Right renal cortex interstitium (tissue), 3 donors: ENCODE results near the gene IL23R. TPM values are rescaled to one million over a fixed set of nuclear protein-coding genes. Genes with fewer than 3 reads are reported as not detected.
"Not testable (repeated sequence)": the region's sequence is repeated elsewhere in the genome, so short reads cannot be mapped to it uniquely, and the experiment has no call there.

Experiments used
- DNase-seq, 3 donors: peaks; one replicate each; pipeline ENCODE4 v3.0.0-alpha.2; 2013; ENCODE audit warnings: low read depth in 3 of 3, low spot score in 2 of 3
- polyA plus RNA-seq, 3 donors: library from polyadenylated mRNA; unstranded; fragments of 120-200 nt; gene quantifications; one replicate each; pipeline ENCODE4 v1.2.1, GENCODE V29; 2013; ENCODE audit not compliant: insufficient read length in 3 of 3

IL23R gene
- under 1 TPM in 2 of 3 donors, not detected in 1; 0.06 to 0.10 TPM for polyA plus RNA-seq

GRCh38 chr1:67166196-67166595, at the start of gene IL23R:
IL23R (plus strand) TSS chr1:67166454; CDS start chr1:67168121, 1,667 bp downstream.
- DNase-seq: no peak

GRCh38 chr1:67118191-67118590, 48.1 kb upstream of the IL23R start:
- no peak for DNase-seq

- no peak for DNase-seq
These were observed 47.6 kb upstream of the IL23R start for GRCh38 chr1:67118646-67119045.

DNA sequence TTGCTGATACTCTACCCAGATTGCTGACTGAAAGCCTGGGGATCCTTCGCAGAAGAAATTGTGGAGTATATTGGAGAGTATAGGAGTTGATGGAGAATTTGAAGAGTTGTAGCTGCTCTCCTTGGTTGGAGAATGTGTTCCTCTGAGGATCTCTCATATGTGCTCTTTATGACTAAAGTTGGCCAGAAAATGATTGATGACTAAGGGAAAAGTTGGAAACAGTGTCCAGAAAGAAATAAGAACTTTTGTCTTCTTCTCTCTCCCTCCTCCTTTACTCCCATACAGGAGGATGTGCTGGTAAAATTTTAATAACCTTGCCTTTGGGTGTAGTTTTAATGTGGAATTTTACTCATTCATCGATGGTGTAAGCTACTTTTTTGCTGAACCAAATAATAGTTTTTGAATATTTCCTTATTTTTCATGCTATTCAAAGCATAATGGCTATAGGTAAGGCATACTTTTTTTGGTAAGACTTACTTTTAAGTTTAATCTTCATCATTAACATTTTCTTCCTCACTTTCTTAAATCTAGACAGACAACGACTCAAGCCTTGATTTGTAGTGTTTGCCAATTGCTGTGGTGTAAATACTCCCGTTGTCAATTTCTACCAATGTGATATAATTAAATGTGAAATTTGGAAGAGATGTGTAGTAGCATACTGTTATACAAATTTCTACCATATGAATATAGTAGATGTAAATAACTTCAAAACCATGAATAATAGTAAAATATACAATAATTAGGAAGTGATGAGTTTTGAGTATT, 45.2 kb upstream of the IL23R start:
- no peak for DNase-seq

- no peak for DNase-seq
These were observed 41.8 kb upstream of the IL23R start for GRCh38 chr1:67124455-67124854.

DNA sequence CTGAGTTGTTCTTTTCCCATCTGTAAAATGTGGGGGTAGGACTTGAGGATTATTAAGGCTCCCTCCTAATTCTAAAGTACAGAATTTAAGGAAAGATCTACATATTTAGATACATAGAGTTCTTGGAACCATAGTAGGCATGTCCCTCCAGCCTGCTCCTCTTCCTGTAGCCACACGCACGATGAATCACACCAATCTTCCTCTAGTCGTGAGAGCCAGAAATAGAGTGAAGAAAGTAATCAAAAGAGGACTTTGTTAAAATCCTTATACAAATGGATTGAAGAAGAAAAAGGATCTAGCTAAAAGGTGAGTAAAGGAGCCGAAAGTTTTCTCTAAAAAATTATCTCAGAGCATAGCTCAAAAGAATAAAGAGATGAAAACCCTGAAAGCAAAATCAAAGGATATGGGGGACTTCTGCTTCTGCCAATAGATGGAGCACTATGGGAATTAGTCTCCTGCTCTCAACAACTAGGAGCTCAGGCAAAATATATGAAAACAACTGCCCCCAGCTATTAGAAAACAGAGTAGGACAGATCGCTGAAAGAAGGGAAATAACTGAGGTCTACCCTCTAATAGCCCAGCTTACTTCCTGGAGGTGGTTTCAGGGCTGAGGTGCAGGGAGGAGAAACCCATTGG, 40.0 kb upstream of the IL23R start:
- no peak for DNase-seq

GRCh38 chr1:67126974-67127373, 39.3 kb upstream of the IL23R start:
- no peak for DNase-seq

GRCh38 chr1:67130673-67131072, 35.6 kb upstream of the IL23R start:
- no peak for DNase-seq

GRCh38 chr1:67133177-67133576, 33.1 kb upstream of the IL23R start:
- DNase-seq: no peak

- peak in 1 of 3 donors; percentile 33 for DNase-seq
These were observed 31.6 kb upstream of the IL23R start, which contains the start of gene C1orf141 for GRCh38 chr1:67134695-67135094. C1orf141 (minus strand) TSS chr1:67134970; CDS start chr1:67127240, 7,730 bp downstream.

DNA sequence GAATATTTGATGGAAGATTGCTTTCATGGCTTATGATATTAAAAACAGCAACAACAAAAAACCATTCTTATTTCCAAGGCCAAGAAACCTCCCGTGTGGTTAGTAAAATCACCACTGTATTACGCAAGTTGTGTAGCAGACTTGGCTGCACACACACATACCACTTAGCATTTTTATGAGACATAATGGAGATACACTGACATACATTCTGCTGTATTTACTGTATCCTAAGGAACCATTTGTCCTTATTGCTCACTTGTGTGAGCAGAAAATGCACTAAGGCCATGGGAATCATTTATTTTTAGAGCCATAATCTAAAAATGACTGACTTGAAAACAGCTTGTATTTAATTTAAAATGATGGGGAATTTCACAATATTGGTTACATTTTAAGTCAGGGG, 30.9 kb upstream of the IL23R start:
- no peak for DNase-seq

DNA sequence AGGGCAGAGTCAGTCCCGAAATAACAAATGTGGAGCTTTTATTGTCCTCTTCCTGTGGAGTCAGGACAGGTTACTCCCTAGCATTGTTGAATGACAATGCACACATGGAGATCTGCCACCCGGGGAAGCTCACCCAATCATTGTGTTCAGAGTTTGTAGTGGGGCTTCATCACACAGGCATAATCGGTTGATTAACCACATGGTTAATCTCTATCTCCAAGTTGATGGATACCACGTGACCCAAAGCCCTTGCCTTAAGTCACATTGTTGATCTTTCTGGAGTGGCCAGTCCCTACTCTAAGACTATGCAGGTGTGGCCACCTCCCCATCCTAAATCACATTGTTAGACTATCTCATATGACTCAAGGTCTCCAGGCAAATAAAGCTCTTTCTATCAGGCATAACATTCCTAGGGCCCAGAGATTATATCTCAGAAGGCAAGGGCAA, 28.9 kb upstream of the IL23R start:
- DNase-seq: no peak

- no peak for DNase-seq
These were observed 27.3 kb upstream of the IL23R start for GRCh38 chr1:67138813-67139499.

- DNase-seq: no peak
These were observed 25.8 kb upstream of the IL23R start for GRCh38 chr1:67140460-67140859.

- not testable (repeated sequence) for DNase-seq
These were observed 24.4 kb upstream of the IL23R start for GRCh38 chr1:67141832-67142231.

DNA sequence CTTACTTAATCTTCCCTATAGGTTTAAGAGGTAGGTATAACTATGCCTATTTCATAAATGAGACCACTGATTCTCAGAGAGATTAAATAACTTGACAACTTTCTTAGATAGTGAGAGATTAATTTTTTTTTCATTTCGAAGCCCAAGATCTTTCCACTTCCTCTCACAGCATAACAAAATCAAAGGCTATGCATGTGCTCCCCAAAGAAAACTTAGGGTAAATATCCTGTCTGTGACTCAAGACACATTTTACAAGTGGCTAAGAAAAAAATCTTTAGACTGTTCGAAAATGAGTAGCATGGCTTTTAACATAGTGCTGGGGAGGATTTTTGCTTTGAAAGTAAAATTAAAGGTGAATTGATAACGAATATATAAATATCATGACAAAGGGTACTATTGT, 23.3 kb upstream of the IL23R start:
- DNase-seq: no peak

- no peak for DNase-seq
These were observed 22.3 kb upstream of the IL23R start for GRCh38 chr1:67143966-67144365.

DNA sequence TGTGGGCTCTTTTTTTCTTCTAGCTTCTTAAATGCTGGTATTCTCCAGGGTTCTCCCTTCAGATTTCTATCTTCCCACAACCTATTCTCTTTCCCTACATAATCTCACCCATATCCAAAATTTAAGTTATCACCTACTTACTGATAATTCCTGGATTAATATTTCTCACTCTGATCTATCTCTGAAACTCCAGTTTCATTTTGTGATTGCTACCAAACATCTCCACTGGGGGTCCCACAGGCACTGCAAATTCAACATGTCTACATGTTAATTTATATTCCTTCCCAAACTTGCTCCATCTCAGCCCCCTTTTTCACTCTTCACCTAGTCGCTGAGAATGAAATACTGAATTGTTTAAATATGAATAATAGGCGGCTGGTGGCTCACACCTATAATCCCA, 21.6 kb upstream of the IL23R start:
- no peak for DNase-seq

DNA sequence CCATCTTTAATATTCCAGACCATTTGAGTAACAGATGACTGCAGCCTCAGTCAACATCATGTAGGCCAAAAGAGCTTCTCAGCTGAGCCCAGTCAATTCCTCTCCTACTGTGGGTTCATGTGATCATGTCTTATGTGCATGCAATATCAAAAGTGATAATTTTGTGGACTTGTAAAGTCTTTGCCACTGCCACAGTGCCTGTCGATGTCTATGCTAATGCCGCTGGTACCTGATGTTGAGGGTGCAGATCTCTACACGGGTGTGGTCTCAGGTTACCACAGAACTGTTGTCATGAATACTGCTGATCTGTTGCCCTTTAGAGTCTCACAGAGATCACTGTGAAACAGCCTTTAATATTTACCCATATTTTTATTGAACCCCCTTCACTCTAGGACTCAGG, 20.2 kb upstream of the IL23R start:
- no peak for DNase-seq

DNA sequence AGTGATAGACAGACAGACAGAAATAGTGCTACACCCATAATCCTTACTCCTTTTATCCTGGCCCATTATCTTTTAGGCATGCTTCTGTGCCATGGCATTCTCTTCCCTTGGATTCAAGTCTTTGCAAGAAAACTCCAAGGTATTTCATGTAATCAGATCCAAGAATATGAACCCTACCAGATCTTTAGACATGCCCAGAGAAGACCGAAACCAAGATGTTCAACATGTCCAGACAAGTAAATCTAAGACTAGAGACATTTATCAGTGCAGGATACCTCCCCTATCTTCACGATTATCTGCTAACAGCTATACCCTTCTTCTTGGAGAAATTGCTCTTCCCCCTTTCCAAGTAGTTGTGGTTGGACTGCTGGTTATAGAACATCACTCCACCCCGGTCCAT, 19.7 kb upstream of the IL23R start:
- DNase-seq: no peak

GRCh38 chr1:67147973-67148372, 18.3 kb upstream of the IL23R start:
- DNase-seq: not testable (repeated sequence)
